GM18517 (cell line): Measurements from ENCODE around the gene TRIML1.

Experiments used
- ATAC-seq: cut with Tn5 transposase; IDR thresholded peaks from one replicate; pipeline ENCODE4 v1.9.1; 2021; ENCODE audit warnings: mild to moderate bottlenecking, moderate library complexity; ENCODE audit not compliant: unreplicated experiment

The TRIML1 gene

DNA sequence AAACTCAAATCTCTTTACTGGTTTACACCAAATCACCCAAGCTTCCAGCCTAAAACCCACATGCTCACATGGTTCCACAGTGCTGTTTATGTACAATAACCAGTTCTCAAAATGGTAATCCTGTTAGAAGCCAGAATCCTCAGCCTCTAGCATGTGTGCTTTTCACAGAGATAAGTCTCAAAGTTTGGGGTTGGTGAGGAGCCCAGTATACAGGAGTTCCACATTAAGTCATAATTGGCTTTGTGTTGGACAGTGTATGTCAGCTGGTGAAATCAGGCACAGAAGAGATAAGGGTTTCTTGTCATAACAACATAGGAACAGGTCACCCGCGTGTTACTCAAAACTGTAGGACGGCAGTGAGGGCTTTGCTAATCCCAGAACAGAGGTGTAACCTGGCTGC is at the start of gene TRIML1:
TRIML1 (plus strand) TSS at position 301 of the 400 bp plus-strand sequence. CDS start 118 bp downstream, outside the sequence.
- no peak for ATAC-seq

DNA sequence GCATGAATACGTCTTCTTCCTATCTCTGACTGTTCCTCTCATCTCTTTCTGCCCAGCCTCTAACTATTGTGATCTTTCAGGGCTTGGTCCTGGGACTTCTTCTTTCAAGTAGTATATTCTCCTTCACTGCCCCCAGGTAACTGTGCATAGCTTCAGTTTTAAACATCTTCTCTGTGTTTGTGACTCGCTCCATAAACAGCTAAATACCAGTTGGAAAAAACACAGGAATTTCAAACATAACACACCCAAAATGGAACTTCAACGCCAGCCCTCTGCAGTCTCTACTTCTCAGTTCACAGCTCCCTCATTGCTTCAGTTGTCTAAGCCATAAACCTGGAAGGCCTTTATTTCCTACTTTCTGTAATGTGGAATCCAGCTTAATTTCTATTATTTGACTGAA is 46.4 kb upstream of the TRIML1 start:
- no peak for ATAC-seq

DNA sequence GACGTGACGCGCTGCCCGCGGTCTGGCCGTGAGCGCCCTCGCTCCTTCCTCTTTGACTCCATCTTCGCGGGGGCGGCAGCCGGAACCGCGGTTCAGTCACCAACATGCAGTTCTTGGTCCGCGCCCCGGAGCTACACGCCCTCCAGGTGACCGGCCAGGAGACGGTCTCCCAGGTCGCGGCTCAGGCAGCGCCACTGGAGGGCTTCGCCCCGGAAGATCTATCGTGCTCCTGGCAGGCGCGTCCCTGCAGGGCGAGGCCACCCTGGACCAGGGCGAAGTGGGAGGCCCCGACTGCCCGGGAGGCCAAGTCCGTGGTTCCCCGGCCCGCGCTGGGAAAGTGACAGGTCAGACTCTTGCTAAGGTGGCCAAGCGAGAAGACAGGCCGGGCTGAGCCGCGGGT is 32.8 kb upstream of the TRIML1 start:
- no peak for ATAC-seq

- ATAC-seq: no peak
Observed at GRCh38 chr4:188107931-188108843, 31.1 kb upstream of the TRIML1 start.

GRCh38 chr4:188109157-188109755 is 30.0 kb upstream of the TRIML1 start, which contains the start of gene TRIML2:
TSS of gene TRIML2 (minus strand) at chr4:188109603. CDS start at chr4:188105368, 4,235 bp downstream.
- ATAC-seq: no peak

- ATAC-seq: no peak
Observed at GRCh38 chr4:188110036-188110435, 29.2 kb upstream of the TRIML1 start.

DNA sequence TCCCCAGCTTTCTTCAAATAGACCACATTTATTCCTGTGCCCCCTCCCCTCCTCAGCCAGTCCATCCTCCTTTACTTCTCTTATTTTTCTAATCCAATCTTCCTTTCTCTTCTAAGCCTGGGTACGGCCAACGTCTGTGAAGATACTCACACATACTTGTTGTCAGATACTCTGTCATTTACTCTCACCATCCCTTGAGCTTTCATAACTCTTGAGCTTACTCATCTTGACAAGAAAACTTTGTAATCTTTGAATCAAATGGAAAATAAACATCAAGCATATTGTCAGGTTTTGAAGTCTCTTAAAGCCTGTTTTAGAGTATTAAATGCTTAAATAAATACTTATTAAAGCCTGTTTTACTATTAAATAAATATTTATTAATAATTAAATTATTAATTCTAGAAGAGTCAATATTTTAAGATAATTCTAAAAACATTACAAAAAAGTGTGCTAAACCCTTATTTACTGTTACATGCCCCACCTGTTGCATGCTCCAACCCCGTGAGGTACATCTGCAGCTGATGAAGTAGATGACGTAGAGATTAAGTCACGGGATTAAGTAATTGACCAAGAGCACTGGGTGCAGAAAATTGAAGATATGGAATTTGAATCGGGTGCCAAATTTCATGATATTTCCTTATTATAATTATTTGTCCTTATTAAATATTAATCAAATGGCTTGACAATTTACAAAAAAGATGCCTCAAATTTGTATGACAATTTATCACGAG is 28.3 kb upstream of the TRIML1 start:
- no peak for ATAC-seq

- ATAC-seq: no peak
Observed at GRCh38 chr4:188111955-188112354, 27.3 kb upstream of the TRIML1 start.

DNA sequence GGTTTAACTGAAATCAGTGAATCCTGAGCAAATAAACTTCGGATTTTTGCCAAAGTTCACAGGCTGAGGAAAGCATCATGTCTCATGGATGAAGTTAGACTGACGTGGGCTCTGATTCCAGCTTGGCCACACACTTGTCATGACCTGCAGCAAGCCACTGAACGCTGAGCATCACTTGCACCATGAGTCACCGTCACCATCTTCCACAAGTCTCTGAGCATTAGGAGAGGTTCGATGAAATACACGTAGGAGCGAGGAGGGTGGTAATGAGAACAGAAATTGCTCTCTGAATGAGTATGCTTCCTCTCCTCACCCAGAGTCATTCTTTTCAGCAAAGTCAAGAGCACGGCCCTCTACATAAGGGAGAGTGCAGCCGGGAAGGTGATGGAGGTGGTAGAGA is 26.1 kb upstream of the TRIML1 start:
- ATAC-seq: no peak

DNA sequence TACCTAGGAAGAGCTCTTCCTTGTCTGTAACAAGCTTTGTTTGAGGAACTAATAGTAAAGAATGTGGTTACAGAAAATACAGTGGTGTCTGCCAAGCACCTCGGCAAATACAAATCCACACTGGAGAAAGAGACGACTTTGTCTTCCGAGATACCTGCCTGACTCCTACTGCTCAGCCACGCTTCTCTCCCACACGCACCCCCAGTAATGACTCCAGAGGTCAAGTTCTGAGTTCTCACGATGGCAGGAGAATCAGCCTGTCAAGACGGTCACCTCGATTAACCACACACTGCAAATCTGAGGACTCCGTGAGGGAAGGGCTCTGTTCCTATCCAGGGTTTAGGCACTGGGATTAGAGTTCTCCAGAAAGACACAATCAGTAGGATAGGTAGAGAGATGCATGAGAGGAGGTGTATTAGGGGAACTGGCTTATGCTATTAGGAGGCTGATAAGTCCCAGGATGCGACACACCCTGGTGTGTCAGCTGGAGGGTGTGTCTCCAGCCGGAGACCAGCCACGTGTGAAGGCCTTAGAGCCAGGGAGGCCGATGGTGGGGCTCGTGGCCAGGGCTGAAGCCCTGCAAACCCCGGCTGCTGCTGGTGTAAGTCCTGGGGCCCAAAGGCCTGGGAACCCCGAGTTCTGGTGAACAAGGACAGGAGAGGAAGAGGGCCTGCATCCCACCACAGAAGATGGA is 21.5 kb upstream of the TRIML1 start:
- no peak for ATAC-seq

DNA sequence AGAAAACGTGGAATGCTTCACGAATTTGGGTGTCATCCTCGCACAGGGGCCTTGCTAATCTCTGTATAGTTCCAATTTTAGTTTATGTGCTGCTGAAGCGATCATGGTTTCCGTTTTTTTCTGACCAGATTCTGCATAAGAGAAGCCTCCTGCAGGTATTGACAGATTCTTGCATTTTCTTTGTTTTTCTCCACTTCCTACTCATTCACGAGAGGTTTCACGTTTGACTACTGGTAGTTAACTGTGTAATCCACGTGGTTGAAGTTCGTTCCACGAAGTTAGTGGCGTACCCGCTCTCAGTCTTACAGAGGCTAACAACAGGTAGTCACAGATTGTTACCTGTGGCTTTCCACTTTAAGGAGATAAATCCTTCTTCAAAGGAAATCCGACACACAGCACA is 17.7 kb upstream of the TRIML1 start:
- no peak for ATAC-seq

GRCh38 chr4:188127214-188127874 is 11.9 kb upstream of the TRIML1 start:
- ATAC-seq: no peak

DNA sequence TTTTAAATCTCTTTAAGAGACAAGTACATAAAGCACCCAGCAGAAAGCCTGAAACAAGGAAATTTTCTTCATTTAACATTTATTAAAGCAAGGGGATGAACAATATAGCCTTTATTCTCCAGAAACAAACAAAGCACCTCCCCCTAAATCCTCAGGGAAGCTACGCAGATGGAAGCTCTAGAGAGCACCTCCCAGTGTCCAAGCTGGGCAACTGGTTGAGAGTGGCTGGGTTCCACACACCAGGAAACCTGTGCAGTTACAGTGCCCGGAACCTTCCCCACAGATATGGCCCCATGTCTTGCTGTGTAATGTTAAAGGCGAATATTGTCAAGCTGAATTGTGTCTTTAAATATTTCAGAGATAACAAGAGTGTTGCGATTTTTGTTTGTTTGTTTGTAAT is 8.9 kb upstream of the TRIML1 start:
- ATAC-seq: no peak

GRCh38 chr4:188132232-188132631 is 7.0 kb upstream of the TRIML1 start:
- ATAC-seq: no peak

DNA sequence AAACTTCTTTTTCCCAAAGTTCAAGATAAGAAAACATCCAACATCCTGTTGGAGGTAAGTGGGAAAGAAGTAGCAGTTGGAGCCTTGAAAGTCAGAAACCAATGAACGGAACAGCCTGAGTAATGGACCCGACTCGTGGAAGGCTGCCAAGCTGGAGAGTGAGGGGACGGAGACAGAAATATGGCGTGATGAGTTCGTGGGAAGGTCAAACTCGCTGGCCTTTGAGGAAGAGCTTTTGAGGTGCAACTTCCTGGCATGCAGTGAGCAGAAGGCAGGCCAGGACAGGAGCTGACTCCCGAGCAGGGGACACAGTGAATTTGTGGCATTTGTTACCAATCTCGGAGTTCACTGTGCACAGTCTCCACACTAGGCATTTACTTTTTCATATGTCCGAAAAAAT is 1.0 kb upstream of the TRIML1 start:
- no peak for ATAC-seq

DNA sequence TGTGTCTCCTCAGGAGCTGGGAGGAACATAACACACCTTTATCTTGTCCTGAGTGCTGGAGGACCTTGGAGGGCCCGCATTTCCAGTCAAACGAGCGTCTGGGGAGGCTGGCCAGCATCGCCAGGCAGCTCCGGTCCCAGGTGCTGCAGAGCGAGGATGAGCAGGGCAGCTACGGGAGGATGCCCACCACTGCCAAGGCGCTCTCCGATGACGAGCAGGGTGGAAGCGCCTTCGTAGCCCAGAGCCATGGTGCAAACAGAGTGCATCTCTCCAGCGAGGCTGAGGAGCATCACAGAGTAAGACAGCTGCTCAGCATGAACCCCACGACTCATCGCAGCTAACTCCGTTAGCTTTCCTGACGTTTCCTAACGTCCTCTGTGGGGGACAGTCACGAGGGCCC is 430 bp downstream of the TRIML1 start:
- ATAC-seq: no peak

DNA sequence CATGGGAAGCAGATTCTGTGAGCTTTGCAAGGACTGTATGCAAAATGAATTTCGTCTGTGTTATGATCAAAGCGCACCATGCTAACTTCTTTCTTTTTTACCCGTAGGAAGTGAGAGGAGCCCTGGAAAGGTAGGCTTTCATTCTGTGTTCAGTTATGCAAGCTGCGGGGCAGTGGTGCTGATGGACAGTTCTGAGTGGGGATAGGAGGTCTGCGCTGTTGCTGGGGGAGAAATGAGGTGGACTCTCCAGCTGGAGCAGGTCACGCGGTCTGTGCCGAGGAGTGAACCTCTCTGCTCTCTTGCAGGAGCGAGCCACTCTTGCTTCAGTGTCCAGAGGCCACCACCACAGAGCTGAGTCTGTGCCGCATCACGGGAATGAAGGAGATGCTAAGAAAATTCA is 4.5 kb downstream of the TRIML1 start:
- ATAC-seq: no peak

DNA sequence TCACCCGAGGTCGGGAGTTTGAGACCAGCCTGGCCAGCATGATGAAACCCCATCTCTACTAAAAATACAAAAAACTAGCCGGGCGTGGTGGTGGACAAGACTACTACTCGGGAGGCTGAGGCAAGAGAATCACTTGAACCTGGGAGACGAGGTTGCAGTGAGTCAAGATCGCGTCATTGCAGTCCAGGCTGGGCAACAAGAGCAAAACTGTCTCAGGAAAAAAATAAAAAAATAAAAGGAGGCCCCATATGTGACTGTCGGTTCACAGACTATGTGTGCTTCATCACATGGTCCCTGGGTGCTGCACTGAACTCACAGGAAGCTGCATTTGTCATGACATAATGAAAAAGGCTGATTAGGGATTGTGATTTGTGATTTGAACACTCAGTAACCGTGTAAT is 6.4 kb downstream of the TRIML1 start:
- no peak for ATAC-seq

GRCh38 chr4:188146618-188147017 is 7.4 kb downstream of the TRIML1 start:
- no peak for ATAC-seq

GRCh38 chr4:188147176-188147575 is 7.9 kb downstream of the TRIML1 start:
- no peak for ATAC-seq
